GM10248 (cell line): ENCODE data around the gene TTLL4.

Experiments used
- CTCF ChIA-PET: fragments of 300-600 bp; sonication (Branson Sonifier 250); formaldehyde crosslinking; extraction: SDS; loops from one replicate; lab custom pipeline; 2021; ENCODE audit warnings: antibody characterized with exemption; lab: Yijun Ruan, JAX
- POLR2A ChIA-PET: fragments of 350-650 bp; sonication (Branson Sonifier 250); formaldehyde crosslinking; extraction: SDS; loops from one replicate; lab custom pipeline; 2020; ENCODE audit warnings: antibody characterized with exemption; lab: Yijun Ruan, JAX
- DNase-seq: peaks from one replicate; pipeline ENCODE4 v3.0.0; 2012; ENCODE audit errors: extremely low spot score
- TF ChIP-seq, protein P1 (sequence below): IDR thresholded peaks from 2 replicates; pipeline ENCODE4 v1.5.1; 2012; ENCODE audit warnings: mild to moderate bottlenecking, low read depth; ENCODE audit errors: extremely low read depth, missing control alignments, control extremely low read depth

The TTLL4 gene

DNA sequence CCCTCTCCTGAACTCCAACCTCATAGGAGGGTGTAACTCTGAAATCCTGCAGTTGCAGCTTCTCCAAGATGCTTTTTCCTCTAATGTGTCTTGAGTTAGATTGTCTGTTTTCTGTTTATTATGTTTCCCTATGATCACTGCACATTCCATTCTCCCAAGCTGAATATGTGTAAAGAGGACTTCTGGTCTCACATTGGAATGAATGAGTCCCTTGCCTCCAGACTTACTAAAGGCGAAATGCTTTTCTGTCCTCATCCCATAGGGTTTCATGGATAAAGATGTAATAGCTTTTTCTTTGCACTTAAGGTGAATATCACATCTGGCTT is 35.8 kb downstream of the TTLL4 start:
- no peak for DNase-seq
- ChIA-PET CTCF (interaction anchor here (0.8 to 2.8 kb wide), 5 partner anchors 9 to 549 kb away, joined by 3 to 9 read pairs (median 6); partner anchors contain the start of gene TTLL4), POLR2A (no interaction called here)
- TF ChIP-seq, protein P1, sequence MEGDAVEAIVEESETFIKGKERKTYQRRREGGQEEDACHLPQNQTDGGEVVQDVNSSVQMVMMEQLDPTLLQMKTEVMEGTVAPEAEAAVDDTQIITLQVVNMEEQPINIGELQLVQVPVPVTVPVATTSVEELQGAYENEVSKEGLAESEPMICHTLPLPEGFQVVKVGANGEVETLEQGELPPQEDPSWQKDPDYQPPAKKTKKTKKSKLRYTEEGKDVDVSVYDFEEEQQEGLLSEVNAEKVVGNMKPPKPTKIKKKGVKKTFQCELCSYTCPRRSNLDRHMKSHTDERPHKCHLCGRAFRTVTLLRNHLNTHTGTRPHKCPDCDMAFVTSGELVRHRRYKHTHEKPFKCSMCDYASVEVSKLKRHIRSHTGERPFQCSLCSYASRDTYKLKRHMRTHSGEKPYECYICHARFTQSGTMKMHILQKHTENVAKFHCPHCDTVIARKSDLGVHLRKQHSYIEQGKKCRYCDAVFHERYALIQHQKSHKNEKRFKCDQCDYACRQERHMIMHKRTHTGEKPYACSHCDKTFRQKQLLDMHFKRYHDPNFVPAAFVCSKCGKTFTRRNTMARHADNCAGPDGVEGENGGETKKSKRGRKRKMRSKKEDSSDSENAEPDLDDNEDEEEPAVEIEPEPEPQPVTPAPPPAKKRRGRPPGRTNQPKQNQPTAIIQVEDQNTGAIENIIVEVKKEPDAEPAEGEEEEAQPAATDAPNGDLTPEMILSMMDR, result no peak

DNA sequence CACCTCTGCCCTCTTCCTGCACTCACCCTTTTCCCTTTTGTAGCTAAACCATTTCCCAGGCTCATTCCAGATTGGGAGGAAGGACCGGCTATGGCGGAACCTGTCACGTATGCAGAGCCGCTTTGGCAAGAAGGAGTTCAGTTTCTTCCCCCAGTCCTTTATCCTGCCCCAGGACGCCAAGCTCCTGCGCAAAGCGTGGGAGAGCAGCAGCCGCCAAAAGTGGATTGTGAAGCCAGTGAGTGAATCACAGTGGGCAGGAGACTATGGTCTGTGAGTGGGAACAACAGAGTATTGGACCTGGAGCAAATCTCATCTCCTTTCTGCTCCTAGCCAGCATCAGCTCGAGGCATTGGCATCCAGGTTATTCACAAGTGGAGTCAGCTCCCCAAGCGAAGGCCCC is 36.3 kb downstream of the TTLL4 start:
- TF ChIP-seq, protein P1, result no peak
- CTCF ChIA-PET, result interaction anchor here (0.9 to 2.8 kb wide), 6 partner anchors 9 to 150 kb away, joined by 3 to 9 read pairs (median 4); partner anchors contain the start of gene TTLL4
- POLR2A ChIA-PET, result no interaction called here
- DNase-seq, result no peak

DNA sequence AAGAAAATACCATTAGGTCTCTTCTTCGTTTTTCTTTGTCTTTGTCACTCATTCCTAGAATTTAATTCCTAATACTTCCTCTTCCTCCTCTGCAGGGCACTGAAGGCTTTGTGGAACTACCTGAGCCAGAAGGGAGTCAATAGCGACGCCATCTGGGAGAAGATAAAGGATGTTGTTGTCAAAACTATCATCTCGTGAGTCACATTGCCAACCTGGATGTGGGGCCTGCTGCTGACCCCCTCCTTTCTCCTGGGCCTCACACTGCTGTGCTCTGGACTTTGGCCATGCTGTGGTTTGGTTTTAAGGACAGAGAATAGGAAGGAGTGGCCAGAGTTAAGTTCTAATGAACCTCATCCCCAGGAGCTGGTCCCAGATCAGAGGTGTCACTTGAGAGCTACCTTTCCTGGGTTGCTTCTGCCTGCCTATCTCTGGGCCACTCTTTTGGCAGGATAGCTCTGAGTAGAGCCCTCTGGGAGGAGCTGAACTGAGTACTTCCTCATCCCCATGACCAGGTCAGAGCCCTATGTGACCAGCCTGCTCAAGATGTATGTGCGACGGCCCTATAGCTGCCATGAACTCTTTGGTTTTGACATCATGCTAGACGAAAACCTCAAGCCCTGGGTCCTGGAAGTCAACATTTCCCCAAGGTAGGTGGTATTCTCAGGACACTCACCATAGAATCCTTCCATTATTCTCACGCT is 38.3 kb downstream of the TTLL4 start:
- TF ChIP-seq, protein P1, result no peak
- no peak for DNase-seq
- ChIA-PET CTCF (interaction anchor here (1.1 to 2.4 kb wide), 3 partner anchors 11 to 27 kb away, joined by 3 to 7 read pairs (median 7); no protein-coding TSS in a partner anchor), POLR2A (no interaction called here)

DNA sequence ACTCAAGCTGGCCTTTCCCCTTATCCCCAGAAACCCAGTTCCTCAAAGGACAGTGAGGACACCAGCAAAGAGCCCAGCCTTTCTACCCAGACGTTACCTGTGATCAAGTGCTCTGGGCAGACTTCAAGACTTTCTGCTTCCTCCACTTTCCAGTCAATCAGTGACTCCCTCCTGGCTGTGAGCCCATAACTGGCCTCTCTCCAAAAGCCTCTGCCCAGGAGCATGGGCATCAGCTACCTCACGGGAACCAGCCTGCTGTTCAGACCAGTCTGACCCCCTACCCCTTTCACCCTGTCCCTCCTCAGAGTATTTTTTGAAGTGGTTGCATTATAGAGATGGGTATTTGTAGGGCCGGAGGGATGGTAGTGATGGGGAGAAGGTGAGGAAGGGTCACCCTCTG is 43.6 kb downstream of the TTLL4 start:
- ChIA-PET POLR2A (no interaction called here), CTCF (interaction anchor here (1.4 to 3.7 kb wide), 2 partner anchors 11 to 21 kb away, joined by 3 to 19 read pairs; no protein-coding TSS in a partner anchor)
- DNase-seq, result no peak
- TF ChIP-seq, protein P1, result no peak

DNA sequence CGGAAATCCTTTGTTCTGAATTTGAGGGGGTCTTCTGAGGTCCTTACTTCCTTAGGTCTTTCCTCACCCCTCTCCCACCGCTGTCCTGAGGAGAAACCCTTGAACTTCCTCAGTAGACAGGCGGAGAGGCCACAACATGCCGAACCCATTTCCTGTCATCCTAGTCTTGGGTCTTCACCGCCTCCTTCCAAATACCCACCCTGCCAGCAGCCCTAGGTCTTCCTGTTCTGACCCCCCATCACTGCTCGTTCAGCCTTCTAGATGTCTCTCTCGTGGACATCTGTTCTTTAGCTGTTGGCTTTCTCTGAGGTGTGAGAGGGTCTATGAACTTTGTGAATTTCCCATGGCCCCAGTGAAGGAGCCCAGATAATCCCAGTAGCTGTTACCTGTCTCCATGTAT is 44.1 kb downstream of the TTLL4 start:
- TF ChIP-seq, protein P1, result no peak
- POLR2A ChIA-PET, result no interaction called here
- no peak for DNase-seq
- CTCF ChIA-PET, result interaction anchor here (1.4 to 3.7 kb wide), 2 partner anchors 12 to 20 kb away, joined by 3 to 19 read pairs; no protein-coding TSS in a partner anchor

DNA sequence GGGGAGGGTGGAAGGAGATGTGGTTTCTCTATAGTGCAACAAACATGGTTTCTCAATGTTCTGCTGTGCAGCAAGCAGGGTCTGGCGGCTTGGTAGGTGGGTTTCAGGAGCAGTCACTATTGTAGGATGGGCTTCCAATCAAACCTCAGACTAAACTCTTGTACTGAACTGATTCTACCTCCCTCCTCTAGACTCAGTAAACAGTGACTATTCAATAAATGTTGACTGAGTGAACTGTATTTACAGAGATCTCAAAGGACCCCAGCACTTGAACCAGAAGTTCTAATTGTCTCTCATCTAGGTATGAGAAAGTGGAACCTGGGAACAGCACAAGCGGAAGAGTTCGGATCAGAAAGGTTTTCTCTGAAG is 44.5 kb downstream of the TTLL4 start:
- TF ChIP-seq, protein P1, result no peak
- POLR2A ChIA-PET, result no interaction called here
- no peak for DNase-seq
- CTCF ChIA-PET, result interaction anchor here (0.9 to 1.4 kb wide), 3 partner anchors 8 to 22 kb away, joined by 3 read pairs; no protein-coding TSS in a partner anchor
